ENCODE measurements around the gene DYNLT2B.
"Not testable (repeated sequence)": the region's sequence is repeated elsewhere in the genome, so short reads cannot be mapped to it uniquely, and the experiment has no call there.

Gene DYNLT2B

DNA sequence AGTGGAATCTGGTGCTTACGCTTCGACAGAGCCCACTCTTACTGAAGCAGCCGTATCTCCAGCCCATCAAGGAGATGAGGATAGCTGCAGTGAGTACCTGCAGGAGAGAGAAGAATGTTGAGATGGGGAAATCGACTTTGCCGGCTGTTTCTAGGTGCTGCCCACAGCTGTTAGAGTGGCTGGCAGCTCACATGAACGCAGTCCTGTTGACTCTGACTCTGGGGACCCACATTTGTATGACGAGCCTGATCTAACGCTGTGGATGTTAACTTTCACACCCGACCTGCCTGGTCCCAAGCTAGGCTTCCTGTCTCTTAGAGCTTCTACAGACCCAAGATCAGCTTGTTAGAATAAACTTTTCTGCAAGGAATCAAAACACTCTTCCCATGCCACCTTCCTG, 8.9 kb upstream of the DYNLT2B start:
- DNase-seq (ENCODE audit: low read depth) = no peak

DNA sequence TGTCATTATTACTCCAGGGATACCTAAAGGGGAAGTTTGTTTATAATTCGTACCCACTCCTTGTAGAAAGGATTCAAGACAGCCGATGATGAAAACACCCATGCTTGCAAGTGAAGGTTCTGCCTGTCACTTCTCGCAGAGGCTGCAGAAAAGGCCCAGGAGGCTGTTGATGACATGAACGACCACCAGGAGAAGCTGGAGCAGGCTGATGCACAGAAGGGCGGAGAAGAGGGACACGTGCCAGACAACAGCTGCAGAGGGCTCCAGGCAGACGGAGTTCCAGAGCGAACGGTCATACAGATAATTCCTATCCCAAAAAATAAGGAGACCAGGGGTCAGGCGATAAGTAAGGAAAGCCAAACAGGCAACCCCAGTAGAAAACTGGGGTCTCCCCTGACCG, 5.7 kb upstream of the DYNLT2B start:
- no peak for DNase-seq (ENCODE audit: low read depth)

DNA sequence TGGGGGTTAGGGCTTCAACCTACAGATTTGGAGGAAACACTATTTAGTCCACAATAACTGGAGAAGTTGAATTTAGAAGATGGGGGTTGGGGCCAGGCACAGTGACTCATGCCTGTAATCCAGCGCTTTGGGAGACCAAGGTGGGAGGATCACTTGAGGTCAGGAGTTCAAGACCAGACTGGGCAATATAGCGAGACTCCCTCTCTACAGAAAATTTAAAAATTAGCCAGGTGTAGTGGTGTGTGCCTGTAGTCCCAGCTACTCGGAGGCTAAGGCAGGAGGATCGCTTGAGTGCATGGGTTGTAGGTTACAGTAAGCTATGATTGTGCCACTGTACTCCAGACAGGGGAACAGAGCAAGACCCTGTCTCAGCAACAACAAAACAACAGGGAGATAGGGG, 5.0 kb upstream of the DYNLT2B start:
- DNase-seq (ENCODE audit: low read depth) = no peak

DNA sequence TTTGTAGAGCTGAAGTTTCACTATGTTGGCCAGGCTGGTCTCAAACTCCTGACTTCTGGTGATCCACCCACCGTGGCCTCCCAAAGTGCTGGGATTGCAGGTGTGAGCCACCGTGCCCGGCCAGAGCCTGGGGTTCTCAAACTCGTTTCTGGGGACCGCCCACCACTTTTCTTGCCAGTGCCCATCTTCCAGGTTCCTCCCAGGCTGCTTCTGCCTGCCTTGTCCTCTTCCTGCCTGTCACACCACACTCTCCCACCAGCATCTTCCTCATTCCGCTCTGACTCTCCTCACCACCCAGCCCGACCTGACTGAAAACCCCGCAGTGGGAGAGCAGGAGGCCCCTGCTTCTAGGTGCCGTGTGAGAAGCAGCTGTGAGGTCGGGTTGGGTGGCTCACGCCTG, 3.1 kb upstream of the DYNLT2B start:
- DNase-seq (ENCODE audit: low read depth) = no peak

DNA sequence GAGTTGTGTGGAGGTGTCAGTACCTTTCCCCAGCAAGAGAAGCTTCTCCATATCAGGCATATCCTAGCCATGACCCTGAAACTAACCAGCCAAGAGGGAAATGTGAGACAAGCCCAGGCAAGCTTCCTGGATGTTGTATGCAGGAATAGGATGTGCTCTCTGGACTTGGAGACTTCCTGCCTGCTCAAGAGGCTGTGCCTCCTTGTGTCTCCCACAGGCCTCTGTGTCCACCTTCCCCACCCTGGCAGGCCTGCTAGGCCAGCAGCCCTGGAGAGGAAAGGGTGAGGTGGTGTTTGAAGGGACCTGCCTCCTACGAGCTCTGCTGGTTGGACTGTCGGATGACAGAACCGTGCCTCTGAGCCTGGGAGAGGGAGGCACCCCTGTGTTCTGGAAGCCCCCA, 2.1 kb upstream of the DYNLT2B start:
- no peak for DNase-seq (ENCODE audit: low read depth)

DNA sequence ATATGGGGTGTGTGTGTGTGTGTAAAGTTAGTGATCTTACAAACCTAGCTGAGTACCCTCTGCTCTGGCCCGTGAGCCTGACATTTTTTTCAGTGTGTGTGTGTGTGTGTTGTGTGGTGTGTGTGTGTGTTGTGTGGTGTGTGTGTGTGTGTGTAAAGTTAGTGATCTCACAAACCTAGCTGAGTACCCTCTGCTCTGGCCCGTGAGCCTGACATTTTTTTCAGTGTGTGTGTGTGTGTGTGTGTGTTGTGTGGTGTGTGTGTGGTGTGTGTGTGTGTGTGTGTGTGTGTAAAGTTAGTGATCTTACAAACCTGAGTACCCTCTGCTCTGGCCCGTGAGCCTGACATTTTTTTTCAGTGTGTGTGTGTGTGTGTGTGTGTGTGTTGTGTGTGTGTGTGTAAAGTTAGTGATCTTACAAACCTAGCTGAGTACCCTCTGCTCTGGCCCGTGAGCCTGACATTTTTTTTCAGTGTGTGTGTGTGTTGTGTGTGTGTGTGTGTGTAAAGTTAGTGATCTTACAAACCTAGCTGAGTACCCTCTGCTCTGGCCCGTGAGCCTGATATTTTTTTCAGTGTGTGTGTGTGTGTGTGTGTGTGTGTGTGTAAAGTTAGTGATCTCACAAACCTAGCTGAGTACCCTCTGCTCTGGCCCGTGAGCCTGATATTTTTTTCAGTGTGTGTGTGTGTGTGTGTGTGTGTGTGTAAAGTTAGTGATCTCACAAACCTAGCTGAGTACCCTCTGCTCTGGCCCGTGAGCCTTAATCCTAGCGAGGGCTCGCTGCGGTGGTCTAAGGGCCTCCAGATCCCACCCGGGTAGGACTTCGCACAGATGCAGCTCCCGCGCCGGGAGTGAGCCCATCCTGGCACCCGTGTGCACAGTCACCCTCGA, 997 bp downstream of the DYNLT2B start:
- not testable (repeated sequence) for DNase-seq (ENCODE audit: low read depth)

DNA sequence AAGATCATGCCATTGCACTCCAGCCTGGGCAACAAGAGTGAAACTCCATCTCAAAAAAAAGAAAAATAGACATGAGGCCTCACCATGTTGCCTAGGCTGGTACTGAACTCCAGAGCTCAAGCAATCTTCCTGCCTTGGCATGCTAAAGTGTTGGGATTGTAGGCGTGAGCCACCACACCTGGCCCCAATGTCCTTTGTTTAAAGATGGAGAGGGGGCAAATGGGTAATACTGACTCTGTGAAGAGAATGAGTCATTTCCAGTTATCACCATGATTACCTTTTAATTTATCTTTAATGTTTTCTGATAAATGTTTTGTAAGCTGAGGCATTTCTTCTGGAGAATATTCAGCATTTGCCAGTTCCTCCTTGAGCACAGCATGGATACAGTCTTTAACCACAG, 2.2 kb downstream of the DYNLT2B start:
- no peak for DNase-seq (ENCODE audit: low read depth)

DNA sequence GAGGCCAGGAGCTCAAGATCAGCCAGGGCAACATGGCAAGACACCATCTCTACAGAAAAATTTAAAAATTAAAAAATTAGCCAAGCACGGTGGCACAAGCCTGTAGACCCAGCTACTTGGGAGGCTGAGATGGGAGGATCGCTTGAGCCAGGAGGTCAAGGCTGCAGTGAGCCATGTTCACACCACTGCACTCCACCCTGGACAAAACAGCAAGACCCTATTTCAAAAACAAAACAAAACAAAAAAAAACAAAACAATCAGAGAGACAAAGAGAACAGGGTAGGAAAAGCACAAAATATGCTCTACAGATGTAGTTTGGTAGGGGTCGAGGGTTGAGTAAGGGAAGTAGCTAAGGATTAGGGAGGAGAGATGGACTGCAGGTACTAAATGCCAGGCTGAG, 3.4 kb downstream of the DYNLT2B start:
- DNase-seq (ENCODE audit: low read depth) = no peak

DNA sequence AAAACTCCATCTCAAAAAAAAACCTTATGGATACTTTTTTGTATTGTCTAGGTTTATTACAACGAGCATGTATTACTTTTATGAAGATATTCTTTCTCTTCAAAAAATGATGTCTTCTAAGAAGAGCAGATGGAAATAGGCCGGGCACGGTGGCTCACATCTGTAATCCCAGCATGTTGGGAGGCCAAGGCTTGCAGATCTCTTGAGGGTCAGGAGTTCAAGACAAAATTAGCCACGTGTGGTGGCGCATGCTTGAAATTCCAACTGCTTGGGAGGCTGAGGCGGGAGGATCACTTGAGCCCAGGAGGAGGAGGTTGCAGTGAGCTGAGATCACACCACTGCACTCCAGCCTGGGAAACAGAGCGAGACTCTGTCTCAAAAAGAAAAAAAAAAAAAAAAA, 4.0 kb downstream of the DYNLT2B start:
- DNase-seq (ENCODE audit: low read depth) = not testable (repeated sequence)

DNA sequence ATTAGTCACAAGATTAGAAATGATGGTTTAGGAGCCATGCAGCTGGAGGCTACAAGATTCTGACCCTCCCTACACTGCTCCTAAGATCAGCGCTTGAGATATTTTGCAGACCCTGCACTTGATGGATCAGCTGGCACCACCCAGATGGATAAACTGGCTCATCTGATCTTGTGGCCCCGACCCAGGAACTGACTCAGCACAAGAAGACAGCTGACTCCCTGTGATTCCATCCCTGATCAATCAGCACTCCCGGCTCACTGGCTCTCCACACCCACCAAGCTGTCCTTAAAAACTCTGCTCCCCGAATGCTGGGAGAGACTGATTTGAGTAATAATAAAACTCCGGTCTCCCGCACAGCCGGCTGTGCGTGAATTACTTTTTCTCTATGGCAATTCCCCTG, 15.1 kb downstream of the DYNLT2B start:
- DNase-seq (ENCODE audit: low read depth) = not testable (repeated sequence)

DNA sequence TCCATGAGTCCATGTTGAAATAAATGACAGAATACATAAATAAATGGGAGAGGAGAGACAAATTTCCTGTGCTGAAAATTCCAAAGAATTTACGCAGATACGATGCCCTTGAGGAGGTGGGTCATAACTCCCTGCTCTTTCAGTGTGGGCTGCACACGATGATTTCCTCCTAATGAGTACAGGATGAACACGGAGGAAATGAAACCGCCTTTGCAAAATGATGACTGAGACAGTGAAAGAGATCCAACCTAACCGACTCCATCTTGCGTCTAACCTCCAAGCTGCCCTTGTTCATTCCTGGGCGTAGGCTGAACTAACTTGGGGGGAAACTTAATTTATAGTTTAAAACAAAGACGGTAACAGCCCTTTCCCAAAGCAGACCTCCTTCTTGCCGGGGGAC, 15.5 kb downstream of the DYNLT2B start:
- DNase-seq (ENCODE audit: low read depth) = not testable (repeated sequence)

DNA sequence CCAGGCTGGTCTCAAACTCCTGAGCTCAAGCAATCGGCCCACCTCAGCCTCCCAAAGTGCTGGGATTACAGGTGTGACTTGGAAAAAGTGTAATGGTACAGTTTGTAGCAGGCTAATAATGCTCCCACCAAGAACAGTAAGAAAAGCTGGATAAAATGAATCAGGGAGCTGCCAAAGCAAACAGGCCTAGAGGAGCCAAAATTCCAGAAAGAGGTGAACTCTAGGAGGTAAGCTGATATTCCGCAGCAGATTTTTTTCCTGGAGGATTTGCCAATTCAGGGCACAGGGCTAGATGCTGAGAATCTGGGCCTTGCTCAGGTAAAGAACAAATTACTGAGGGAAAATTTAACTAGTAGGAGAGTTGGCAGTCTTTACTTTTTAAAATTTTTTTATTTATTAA, 19.5 kb downstream of the DYNLT2B start:
- no peak for DNase-seq (ENCODE audit: low read depth)

DNA sequence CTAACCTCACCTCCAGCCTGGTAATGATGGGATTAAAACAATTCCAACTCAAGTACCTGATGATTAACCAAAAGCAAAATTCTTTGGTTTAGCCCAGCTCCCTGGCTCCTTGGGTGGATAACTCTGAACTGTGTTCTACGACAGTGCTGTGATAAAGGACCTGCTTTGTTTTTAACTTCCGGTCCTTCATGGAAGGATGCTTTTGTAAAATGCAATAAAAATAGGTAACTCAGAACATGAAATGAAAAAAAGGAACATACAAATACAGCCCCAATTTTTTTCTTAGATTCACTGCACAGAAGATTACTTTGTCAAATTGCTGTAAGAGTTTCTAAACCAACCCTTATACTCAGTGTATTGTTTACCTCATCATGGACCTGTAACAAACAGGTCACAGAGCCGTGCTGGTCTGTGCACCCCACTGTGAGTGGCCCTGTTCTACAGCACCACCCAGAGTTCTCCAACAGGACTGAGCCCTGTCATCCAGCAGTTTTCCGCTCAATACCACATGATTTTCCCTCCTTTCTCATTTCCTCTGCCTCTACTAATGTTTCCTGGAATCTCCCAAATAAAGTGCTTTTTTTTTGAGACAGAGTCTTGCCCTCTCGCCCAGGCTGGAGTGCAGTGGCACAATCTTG, 25.6 kb downstream of the DYNLT2B start:
- no peak for DNase-seq (ENCODE audit: low read depth)

DNA sequence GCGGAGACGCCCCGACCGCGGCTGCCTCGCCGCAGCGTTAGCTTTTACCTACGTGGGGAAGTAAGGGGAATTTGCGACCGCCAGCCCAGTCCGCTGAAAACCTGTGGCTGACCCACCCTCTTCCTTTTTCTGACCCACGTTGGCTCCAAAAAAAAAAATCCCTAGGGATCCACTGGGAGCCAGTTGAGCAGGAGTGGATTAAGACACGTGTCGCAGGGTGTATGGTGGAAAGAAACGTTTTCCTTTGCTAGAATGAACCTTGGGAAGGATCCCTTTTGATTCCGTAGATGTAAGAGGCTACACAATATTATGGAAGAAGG, 29.9 kb downstream of the DYNLT2B start:
- DNase-seq (ENCODE audit: low read depth) = no peak

DNA sequence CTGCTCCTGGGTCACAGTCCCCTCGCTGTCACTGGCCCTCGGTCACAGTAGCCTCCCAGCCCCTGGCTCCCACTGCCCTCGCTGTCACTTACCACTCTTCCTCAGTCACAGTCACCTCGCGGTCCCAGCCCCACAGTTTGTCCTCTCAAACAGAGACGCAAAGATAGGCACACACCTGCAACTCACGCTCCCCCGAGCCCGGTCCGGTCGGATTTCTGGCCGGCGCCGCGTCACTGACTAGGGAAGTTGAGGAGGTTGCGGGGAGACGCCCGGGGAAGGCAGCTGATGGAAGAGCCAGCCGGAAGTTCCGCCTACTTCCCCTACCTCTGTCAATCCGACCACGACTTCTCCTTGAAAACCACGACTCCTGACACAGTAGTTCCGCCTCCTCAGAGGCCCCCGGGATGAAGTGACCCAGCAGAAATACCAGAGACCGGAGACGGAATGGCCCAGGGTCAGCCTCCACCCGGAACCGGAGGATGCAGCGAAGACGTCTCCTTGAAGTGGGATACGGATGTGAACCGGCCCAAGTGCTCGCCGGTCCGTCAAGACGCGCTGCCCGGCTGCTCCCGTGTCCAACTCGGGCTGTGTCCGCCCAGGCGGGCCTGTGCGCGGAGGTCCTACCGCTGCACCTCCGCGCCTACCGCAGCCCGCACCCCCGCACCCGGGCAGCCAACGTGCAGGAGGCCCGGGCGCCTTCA, 30.4 kb downstream of the DYNLT2B start, which contains the start of gene PCYT1A:
PCYT1A (minus strand) TSS at position 287 of the 701 bp plus-strand sequence. CDS start 17,195 bp downstream, outside the sequence.
- peak; percentile 40 for DNase-seq (ENCODE audit: low read depth)

DNA sequence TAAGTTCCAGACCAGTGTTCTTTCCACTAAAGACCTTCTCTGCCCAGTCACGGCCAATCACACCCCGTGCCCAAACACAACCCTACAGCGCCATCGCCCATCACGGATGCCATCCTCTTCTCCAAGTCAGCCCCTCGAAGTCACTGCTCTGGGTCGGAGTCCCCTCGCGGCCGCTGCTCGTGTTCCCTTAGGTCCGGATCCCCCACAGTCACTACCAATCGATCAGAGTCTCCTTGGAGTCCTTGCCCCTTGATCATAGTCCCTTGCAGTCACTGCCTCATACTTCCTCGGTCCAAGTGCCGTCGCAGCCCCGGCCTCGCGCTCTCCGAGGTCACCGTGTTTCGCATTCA, 31.0 kb downstream of the DYNLT2B start:
- no peak for DNase-seq (ENCODE audit: low read depth)

DNA sequence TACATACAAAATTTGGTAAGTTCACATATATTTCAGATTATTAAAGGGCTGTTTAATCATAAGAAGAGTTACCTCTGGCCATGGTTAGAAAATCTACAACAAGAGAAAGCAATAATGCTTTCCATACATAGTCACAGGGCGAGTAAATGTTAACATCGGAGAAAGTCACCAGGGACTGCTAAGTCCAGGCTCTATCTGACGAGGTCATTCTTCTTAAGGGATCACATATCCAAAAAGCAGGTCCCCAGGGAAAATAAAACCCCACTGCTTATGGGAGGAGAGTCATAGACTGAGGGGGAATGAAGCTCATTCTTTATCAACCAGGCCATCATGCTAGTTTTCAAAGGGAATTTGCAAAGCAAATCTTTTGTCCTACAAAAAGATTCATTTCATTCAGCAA, 33.6 kb downstream of the DYNLT2B start:
- DNase-seq (ENCODE audit: low read depth) = no peak

DNA sequence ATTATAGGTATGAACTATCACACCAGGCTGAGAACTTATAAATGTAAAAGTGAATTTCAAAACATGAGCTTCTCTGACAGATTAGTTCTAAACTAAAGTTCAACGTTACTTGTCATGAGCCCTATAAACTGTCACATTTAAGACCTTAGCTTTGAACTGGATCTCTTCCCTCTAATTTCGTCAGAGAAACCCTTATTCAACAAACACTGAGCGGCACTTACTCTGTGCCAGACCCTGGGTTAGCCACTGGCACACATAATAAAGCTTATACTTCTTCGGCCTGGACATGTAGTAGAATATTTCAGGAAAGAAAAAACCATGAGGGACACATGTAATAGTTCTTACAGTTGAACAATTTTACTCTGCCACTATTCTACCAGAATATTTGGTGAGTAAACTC, 36.1 kb downstream of the DYNLT2B start:
- no peak for DNase-seq (ENCODE audit: low read depth)

DNA sequence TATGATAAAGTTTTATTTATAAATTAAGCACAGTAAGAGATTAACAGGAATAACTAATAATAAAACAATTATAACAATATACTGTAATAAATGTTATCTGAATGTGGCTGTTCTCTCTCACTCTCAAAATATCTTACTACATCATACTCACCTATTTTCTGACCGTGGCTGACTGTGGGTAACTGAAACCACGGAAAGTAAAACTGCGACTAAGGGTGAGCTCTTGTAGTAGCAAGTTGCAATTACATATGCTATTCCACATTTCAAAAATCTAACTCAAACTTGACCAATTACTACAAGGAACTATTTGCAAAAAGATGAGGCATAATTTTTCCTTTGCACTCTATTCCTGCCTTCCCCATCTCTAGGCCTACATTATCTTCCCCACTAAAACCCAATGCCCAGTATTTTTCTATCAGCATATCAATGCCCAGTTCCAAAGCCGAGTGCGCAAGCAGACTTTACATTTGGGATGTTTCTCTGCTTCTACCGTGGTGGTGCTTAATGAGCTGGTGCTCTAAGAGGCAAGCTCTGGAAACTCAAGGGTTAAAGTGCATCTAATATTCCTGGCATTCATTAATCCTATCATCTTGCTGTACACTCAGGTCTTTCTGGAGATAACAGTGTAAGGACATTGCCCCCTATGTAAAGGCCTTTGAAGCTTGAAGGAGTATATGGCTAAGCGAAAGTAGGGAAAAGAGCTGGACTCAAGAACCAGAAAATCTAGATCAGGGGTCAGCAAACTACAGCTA, 37.2 kb downstream of the DYNLT2B start:
- DNase-seq (ENCODE audit: low read depth) = no peak

DNA sequence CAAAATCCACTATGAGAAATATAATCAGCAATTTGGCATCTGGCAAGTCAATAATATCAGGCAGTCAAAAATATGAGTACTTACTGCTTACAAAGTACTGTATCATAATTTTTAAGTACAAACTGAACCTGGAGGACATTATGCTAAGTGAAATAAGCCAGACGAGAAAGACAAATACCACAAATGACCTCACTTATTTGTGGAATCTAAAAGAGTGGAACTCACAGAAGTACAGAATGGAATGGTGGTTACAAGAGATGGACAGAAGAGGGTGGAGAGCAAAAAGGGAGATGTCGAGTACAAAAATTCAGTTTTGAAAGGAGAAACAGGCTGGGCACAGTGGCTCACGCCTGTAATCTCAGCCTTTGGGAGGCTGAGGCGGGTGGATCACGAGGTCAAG, 42.9 kb downstream of the DYNLT2B start:
- DNase-seq (ENCODE audit: low read depth) = no peak

DNA sequence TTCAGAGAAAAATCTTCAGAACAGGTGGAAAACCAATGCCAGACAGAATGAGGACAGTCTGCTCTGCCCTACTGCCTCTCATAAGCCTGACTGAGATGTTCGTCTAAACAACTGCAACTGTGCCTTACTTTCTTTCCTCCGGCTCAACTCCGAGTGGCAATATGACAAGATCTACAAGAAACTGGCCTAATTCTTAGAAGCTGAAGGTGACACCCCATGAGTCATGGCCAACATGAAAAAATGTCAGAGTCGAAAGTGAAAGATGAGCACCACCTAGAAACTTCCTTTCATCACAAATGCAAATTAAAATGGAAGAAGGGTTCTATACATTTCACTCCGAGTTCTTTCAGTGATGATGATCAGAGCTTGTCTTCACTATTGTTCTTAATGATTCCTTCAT, 43.5 kb downstream of the DYNLT2B start:
- DNase-seq (ENCODE audit: low read depth) = peak; percentile 32

DNA sequence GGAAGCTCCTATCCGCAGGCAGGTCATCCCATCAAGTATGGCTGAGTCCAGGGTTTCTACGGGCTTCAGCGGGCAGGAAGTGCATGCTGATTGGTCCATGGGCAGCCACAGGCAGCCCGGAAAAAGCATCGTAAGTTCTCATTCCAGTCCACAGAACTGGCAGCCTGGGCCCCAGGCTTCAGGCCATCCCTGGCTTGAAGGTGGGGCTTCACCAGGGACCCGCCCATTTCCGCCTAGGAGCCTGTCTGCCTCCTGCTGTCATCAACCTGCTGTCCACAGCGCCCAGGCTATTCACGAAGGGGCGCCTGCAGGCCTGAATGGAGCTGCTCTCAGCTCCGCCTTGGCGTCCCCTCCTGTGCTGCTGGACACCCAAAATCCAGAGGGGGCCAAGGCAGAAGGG, 44.4 kb downstream of the DYNLT2B start:
- DNase-seq (ENCODE audit: low read depth) = no peak
